SJSA1 (cell line): Measurements from ENCODE around the gene SNRPD1. TPM values are rescaled to one million over a fixed set of nuclear protein-coding genes. Genes with fewer than 3 reads are reported as not detected.
"Not testable (repeated sequence)": the region's sequence is repeated elsewhere in the genome, so short reads cannot be mapped to it uniquely, and the experiment has no call there.

ENCODE experiments used
- DNase-seq, 2 experiments: peaks; one replicate each; pipeline ENCODE4 v3.0.0-alpha.2; 2015 to 2020; ENCODE audit warnings: low spot score in 2 of 2, low read depth in 1 of 2
- H3K27ac ChIP-seq: fragments of 250-450 bp; sonication (Bioruptor Pico); 2 replicates; pipeline ENCODE4 v1.5.1; 2020; ENCODE audit warnings: mild to moderate bottlenecking, moderate library complexity
- H3K27me3 ChIP-seq: fragments of 250-450 bp; sonication (Bioruptor Pico); replicated peaks from 2 replicates; pipeline ENCODE4 v1.5.1; 2020; ENCODE audit warnings: mild to moderate bottlenecking, moderate library complexity
- H3K36me3 ChIP-seq: fragments of 250-450 bp; sonication (Bioruptor Pico); 2 replicates; pipeline ENCODE4 v1.5.1; 2020; ENCODE audit warnings: mild to moderate bottlenecking
- H3K4me1 ChIP-seq: fragments of 250-450 bp; sonication (Bioruptor Pico); replicated peaks from 2 replicates; pipeline ENCODE4 v1.6.1; 2021; ENCODE audit warnings: mild to moderate bottlenecking
- H3K4me3 ChIP-seq: fragments of 250-450 bp; sonication (Bioruptor Pico); 2 replicates; pipeline ENCODE4 v1.5.1; 2020; ENCODE audit warnings: mild to moderate bottlenecking
- H3K9me3 ChIP-seq: fragments of 250-450 bp; sonication (Bioruptor Pico); replicated peaks from 2 replicates; pipeline ENCODE4 v1.5.1; 2020; ENCODE audit warnings: mild to moderate bottlenecking
- total RNA-seq: library from RNA; depleted of rRNA; stranded (reverse); fragments of >200 nt; shearing (Covaris generic); gene quantifications from 2 replicates; pipeline ENCODE4 v1.2.3, GENCODE V29; 2014

Gene SNRPD1
- total RNA-seq, 1 experiment from 2014 or later: 52.2 TPM

DNA sequence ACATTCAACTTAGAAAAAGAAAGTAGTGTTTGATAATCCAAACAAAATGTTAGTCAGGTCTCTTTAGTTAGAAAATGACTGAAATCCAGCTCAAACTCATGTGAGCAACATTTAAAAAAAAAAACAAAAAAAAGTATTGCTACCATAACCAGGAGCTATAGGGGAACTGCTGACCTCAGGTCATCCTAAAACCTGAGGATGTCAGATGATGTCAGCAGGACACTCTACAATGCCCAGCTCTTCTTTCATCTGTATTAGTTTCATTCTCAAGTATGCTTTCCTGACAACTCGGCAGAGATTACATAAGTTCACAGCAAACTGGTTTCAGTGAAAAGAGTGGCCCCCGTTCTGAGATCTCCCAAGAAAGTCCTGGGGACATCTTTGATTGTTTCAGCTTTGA lies 7.4 kb upstream of the SNRPD1 start:
- Histone ChIP-seq H3K9me3 (no peaks in the 10 kb centered on the region), H3K4me3 (no peak overlapping the region), H3K36me3 (peaks cover 4% of the 10 kb centered on the region; the same call in 1 of the 2 replicates), H3K27ac (no peak overlapping the region), H3K4me1 (peaks cover 6% of the 10 kb centered on the region; the same call in 1 of the 2 replicates), H3K27me3 (no peaks in the 10 kb centered on the region)
- DNase-seq: peak in 1 of 2 experiments; percentile 7

DNA sequence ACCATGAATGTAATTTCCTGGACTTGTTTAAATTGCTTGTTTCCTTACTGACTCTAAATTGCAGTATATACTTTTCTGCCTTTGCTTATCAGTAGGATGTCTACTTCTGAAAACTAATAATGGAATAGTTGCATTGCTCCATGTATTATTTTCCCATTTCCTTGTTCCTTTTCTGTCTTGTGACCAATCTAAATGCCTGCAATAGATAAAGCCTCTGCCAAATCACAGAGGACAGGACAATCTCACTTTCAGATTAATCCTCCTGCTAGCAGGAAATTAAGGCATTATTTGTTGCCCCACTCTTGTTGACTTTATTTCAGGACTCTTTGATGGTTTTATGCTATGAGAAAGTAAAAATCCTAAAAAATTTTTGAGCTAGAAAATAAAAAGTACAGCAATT lies 6.9 kb upstream of the SNRPD1 start:
- peaks cover 2% of the 10 kb centered on the region; the same call in 1 of the 2 replicates for H3K36me3 ChIP-seq
- DNase-seq: no peak
- H3K4me1 ChIP-seq: peaks cover 6% of the 10 kb centered on the region; the same call in 1 of the 2 replicates
- no peak overlapping the region for H3K27ac ChIP-seq
- H3K9me3 ChIP-seq: no peaks in the 10 kb centered on the region
- no peak overlapping the region for H3K4me3 ChIP-seq
- H3K27me3 ChIP-seq: no peaks in the 10 kb centered on the region

DNA sequence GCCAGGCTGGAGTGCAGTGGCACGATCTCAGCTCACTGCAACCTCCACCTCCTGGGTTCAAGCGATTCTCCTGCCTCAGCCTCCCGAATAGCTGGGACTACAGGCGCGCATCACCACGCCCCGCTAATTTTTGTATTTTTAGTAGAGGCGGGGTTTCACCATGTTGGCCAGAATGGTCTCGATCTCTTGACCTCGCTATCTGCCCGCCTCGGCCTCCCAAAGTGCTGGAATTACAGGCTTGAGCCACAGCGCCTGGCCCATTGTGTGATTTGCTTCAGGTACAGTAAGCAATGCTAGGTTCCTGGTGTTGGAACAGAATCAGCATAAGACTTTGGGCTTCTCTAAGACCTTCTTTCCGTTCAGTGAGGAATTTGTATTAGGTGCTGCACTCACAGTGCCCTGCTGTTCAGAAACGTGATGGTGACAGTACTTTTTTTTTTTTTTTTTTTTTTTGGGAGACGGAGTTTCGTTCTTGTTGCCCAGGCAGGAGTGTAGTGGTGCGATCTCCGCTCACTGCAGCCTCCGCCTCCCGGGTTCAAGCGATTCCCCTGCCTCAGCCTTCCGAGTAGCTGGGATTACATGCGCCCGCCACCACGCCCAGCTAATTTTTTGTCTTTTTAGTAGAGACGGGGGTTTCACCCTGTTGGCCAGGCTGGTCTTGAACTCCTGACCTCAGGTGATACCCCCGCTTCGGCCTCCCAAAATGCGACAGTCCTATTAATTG lies 551 bp upstream of the SNRPD1 start:
- Histone ChIP-seq H3K36me3 (peaks cover 38% of the 10 kb centered on the region), H3K27ac (peak overlapping the region; percentile 79; the same call in 1 of the 2 replicates), H3K4me3 (peak overlapping the region; percentile 65)
- not testable (repeated sequence) for DNase-seq, H3K27me3 ChIP-seq, H3K9me3 ChIP-seq, H3K4me1 ChIP-seq

DNA sequence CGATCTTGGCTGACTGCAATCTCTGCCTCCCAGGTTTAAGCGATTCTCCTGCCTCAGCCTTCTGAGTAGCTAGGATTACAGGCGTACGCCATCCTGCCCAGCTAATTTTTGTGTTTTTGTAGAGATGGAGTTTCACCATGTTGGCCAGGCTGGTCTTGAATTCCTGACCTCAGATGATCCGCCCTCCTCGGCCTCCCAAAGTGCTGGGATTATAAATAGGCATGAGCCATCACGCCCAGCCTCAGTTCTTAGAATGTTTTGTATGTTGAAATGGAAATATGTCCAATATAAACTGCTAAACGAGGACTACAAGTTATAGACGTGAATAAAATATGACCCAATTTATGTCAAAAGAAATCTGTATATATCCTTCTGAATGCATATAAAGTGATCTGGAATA lies 9.5 kb downstream of the SNRPD1 start:
- not testable (repeated sequence) for H3K4me1 ChIP-seq, H3K4me3 ChIP-seq, H3K9me3 ChIP-seq, H3K27me3 ChIP-seq, DNase-seq, H3K27ac ChIP-seq
- peaks cover 82% of the 10 kb centered on the region for H3K36me3 ChIP-seq

DNA sequence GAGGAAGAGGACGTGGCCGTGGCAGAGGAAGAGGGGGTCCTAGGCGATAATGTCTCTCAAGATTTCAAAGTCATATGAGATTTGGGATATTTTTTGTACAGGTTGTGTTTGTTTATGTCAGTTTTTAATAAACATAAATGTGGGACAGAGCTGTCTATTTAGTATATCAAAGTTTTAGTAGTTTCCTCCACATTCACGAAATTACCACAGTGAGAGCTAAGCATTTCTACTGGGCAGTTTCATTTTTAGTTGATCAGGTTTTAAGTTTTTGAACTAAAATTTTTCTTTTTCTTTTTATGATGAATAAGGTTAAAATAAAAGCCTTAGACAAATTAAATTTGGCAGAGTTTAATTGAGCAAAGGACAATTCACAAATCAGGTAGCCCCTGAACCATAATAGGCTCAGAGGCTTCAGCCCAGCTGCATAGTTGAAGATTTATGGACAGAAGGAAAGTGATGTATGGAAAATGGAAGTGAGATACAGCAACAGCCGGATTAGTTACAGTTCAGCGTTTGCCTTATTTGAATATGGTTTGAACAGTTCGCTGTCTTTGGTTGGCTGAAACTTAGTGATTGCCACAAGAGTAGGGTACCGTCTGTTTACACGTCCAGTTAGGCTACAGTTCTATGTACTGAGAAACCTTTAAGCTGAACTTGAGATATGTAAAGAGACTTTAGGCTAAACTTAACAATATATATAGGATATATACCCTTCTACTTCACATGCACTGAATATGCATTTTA lies 17.1 kb downstream of the SNRPD1 start:
- no peak overlapping the region for H3K27ac ChIP-seq
- H3K4me3 ChIP-seq: no peak overlapping the region
- peaks cover 77% of the 10 kb centered on the region for H3K36me3 ChIP-seq
- H3K27me3 ChIP-seq: no peaks in the 10 kb centered on the region
- no peak for DNase-seq
- H3K9me3 ChIP-seq: no peaks in the 10 kb centered on the region
- H3K4me1 ChIP-seq: no peaks in the 10 kb centered on the region

DNA sequence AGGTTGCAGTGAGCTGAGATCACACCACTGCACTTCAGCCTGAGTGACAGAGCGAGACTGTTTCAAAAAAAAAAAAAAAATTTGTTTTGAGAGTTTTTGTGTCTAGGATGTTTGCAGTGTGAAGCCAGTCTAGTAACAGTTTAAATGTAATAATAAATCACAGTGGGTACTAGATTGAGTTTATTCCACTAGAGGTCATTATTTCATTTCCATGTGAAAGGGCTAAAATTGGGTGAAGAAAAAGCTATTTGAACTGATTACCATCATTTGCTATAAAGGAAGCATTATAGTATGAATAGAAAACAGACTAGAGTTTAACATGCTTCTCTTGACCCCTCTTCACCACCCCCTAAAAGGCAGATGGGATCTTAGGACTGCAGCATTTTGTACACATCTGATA lies 20.3 kb downstream of the SNRPD1 start:
- no peak for DNase-seq
- Histone ChIP-seq H3K36me3 (peaks cover 64% of the 10 kb centered on the region), H3K27ac (no peak overlapping the region), H3K4me3 (no peak overlapping the region), H3K27me3 (no peaks in the 10 kb centered on the region), H3K9me3 (no peaks in the 10 kb centered on the region), H3K4me1 (no peaks in the 10 kb centered on the region)

DNA sequence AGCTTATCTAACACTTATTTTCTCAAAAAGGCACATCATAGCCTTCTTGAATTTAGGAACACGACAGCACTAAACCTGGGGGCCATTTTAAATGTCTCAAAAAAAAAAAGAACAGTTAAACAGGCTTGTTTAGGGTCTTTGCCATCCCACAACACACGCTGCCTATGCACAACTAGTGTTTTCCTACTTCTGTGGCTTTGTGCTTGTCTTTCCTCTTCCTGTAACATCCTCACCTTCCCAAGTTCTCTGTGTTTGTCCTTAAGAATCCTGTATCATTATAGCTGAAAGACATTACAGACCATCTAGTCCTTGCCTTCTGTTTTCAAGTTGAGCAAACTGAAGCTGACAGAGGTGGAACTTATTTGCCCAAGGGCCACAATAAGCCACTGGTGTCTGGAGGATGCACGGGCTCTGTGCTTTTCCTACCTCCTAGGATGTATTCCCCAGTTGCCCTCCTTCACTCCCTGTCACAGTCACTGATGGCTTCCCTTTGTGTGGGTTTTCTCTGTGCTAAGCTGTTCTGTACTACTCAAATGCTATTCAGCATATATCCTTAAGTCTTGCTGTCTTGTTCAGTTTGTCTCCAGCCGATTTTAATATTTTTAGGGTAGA lies 22.6 kb downstream of the SNRPD1 start:
- Histone ChIP-seq H3K27ac (no peak overlapping the region), H3K27me3 (no peaks in the 10 kb centered on the region), H3K36me3 (peaks cover 41% of the 10 kb centered on the region), H3K4me3 (no peak overlapping the region), H3K9me3 (no peaks in the 10 kb centered on the region), H3K4me1 (no peaks in the 10 kb centered on the region)
- DNase-seq: no peak

DNA sequence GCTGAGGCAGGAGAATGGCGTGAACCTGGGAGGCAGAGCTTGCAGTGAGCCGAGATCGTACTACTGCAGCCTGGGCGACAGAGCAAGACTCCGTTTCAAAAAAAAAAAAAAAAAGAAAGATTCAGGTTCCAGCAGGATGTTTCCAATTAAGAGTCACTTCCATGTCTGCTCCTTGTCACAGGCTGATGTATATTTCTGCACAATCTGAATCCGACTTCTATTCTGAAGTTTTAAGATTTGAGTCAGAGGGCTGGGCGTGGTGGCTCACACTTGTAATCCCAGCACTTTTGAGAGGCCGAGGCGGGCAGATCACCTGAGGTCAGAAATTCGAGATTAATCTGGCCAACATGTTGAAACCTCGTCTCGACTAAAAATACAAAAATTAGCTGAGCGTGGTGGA lies 24.7 kb downstream of the SNRPD1 start:
- no peak for DNase-seq
- no peak overlapping the region for H3K4me3 ChIP-seq

DNA sequence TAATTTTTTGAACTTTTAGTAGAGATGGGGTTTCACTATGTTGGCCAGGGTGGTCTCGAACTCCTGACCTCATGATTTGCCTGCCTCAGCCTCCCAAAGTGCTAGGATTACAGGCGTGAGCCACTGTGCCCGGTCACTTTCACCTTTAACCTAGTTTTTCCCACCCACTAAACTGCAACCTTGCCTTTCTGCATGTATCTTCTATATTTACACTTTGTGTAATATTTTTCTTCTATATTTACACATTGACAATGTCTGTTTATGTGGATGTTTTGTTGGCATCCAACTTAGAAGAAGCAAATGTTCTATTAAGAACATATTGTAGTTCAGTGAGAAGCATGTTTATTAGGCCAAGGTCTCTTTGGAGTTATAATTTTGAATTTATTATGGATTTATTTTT lies 26.7 kb downstream of the SNRPD1 start:
- DNase-seq: no peak
- no peaks in the 10 kb centered on the region for H3K27me3 ChIP-seq
- no peaks in the 10 kb centered on the region for H3K4me1 ChIP-seq
- H3K27ac ChIP-seq: no peak overlapping the region
- H3K9me3 ChIP-seq: no peaks in the 10 kb centered on the region
- no peak overlapping the region for H3K4me3 ChIP-seq
- H3K36me3 ChIP-seq: peaks cover 10% of the 10 kb centered on the region

More for the DNA sequence above, 24.7 kb downstream of the SNRPD1 start:
- Histone ChIP-seq H3K4me1 (no peaks in the 10 kb centered on the region), H3K9me3 (no peaks in the 10 kb centered on the region), H3K36me3 (peaks cover 26% of the 10 kb centered on the region), H3K27me3 (no peaks in the 10 kb centered on the region), H3K27ac (no peak overlapping the region)

DNA sequence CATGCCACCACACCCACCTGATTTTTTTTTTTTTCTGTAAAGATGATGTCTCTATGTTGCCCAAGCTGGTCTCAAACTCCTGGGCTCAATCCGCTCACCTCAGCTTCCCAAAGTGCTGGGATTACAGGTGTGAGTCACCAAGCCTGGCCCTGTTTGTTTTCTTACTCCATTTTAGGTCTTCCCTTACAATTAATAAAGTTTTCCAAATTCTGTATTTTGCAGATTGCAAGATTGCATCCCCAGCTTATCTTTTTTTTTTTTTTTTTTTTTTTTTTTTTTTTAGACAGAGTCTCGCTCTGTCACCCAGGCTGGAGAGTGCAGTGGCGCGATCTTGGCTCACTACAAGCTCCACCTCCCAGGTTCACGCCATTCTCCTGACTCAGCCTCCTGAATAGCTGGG lies 28.3 kb downstream of the SNRPD1 start:
- H3K36me3 ChIP-seq, H3K27ac ChIP-seq, H3K9me3 ChIP-seq, DNase-seq, H3K4me3 ChIP-seq, H3K27me3 ChIP-seq, H3K4me1 ChIP-seq: not testable (repeated sequence)

DNA sequence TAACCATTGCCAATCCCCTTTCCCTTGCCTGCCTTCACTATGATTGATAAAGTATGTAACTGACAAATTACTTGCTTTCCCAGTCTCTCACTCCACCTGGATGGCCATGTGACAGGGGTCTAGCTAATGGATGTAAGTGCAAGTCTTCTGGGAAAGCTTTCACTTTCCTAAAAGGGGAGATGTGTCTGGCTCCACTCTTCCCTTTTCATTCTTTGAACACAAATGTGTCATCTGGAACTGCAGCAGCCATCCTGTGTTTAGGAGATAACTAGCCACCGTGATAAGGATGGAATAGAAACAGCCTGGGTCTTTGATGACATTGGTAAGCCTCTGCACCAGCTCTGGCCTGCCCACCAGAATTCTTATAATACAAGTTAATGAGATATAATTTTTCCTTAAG lies 38.2 kb downstream of the SNRPD1 start:
- H3K9me3 ChIP-seq: no peaks in the 10 kb centered on the region
- H3K27me3 ChIP-seq: no peaks in the 10 kb centered on the region
- DNase-seq: no peak
- peaks cover 16% of the 10 kb centered on the region for H3K36me3 ChIP-seq
- H3K4me1 ChIP-seq: no peaks in the 10 kb centered on the region
- no peak overlapping the region for H3K27ac ChIP-seq
- H3K4me3 ChIP-seq: no peak overlapping the region

DNA sequence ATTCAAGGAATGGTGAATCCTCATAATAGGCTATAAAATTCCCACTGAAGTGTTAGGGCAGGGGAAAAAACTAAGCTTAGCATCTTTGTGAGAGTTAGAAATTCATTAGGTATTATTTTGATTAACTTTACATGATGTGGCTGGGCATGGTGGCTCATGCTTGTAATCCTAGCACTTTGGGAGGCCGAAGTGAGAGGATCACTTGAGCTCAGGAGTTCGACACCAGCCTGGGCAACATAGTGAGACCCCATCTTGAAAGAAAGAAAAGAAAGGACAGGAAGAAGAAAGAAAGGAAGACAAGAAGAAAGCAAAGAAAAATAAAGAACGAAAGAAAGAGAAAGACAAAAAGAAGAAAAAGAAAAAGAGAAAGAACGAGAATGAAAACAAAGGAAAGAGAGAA lies 40.0 kb downstream of the SNRPD1 start:
- no peaks in the 10 kb centered on the region for H3K27me3 ChIP-seq
- H3K27ac ChIP-seq: no peak overlapping the region
- no peaks in the 10 kb centered on the region; the same call in 1 of the 2 replicates for H3K4me1 ChIP-seq
- no peaks in the 10 kb centered on the region for H3K9me3 ChIP-seq
- H3K4me3 ChIP-seq: no peak overlapping the region
- H3K36me3 ChIP-seq: peaks cover 16% of the 10 kb centered on the region
- DNase-seq: no peak

DNA sequence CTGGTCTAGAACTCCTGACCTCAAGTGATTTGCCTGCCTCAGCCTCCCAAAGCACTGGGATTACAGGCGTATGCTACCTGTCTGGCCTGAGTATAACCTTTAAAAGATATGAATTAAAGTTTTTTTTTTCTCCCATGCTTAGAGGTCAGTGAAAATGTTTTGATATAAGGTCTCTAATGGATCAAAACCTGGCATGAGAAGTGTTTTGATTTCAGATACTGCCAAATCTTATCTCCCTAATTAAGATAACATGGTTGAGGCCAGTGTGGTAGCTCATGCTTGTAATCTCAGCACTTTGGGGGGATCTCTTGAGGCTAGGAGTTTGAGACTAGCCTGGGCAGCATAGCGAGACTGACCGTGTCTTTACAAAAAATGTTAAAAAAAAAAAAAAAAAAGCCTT lies 41.2 kb downstream of the SNRPD1 start:
- Histone ChIP-seq H3K27me3 (no peaks in the 10 kb centered on the region), H3K9me3 (no peaks in the 10 kb centered on the region), H3K4me3 (no peak overlapping the region), H3K36me3 (peaks cover 16% of the 10 kb centered on the region), H3K4me1 (no peaks in the 10 kb centered on the region; the same call in 1 of the 2 replicates), H3K27ac (no peak overlapping the region)
- no peak for DNase-seq

DNA sequence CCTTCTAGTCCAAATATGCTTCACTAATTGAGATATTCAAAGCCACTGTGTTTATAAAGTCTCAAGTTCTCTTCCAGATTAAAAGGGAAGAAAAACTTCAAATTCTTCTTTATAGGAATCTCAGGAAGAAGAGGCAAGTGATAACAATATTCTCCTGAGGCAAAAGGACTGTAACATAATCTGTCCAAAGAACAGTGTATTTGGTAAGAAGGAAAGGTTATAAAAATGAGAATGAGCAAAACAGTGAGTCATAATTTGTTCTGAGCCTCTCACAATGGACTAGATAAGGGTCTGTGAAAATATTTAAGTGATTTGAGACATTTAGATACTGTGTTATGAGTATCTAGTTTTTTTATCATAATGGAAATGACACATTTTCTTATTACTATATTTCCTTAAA lies 44.3 kb downstream of the SNRPD1 start:
- Histone ChIP-seq H3K36me3 (peaks cover 11% of the 10 kb centered on the region), H3K9me3 (no peaks in the 10 kb centered on the region), H3K4me3 (no peak overlapping the region), H3K4me1 (no peaks in the 10 kb centered on the region; the same call in 1 of the 2 replicates), H3K27ac (no peak overlapping the region), H3K27me3 (no peaks in the 10 kb centered on the region)
- DNase-seq: no peak
